Measurements from ENCODE around the gene HNRNPR. TPM values are rescaled to one million over a fixed set of nuclear protein-coding genes. Genes with fewer than 3 reads are reported as not detected.

Gene HNRNPR
- total RNA-seq, 1 experiment from 2014 or later = 194 TPM

GRCh38 chr1:23283667-23284602 lies 60.1 kb downstream of the HNRNPR start:
- no TSS peak for BruUV-seq (replicated peaks)
- ChIA-PET RAD21 (ENCODE audit: low non-redundant PET in 1 of 2, low total read pairs in 2 of 2, uncharacterized antibody in 2 of 2, unreplicated experiment in 2 of 2) (no interaction called here), POLR2A (no interaction called here), CTCF (no interaction called here)
- TF ChIP-seq MAX (IDR thresholded peaks at IDR 0.05) (no peak), SP1 (IDR thresholded peaks at IDR 0.05; ENCODE audit: low read depth) (no peak), EGR1 (IDR thresholded peaks at IDR 0.05; ENCODE audit: low read depth) (no peak), REST (IDR thresholded peaks at IDR 0.05; ENCODE audit: low read depth) (no peak), CEBPB (IDR thresholded peaks at IDR 0.05; ENCODE audit: low read depth) (no peak)
- TF ChIP-seq, protein P1, sequence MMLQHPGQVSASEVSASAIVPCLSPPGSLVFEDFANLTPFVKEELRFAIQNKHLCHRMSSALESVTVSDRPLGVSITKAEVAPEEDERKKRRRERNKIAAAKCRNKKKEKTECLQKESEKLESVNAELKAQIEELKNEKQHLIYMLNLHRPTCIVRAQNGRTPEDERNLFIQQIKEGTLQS (IDR thresholded peaks at IDR 0.05) = no peak
- H2AFZ ChIP-seq (ENCODE audit: low read depth, low read length, poor library complexity, severe bottlenecking) = no peak overlapping the region
- peak overlapping the region; percentile 17; the same call in 1 of the 2 replicates for H3K4me2 ChIP-seq (ENCODE audit: low read length)
- DNase-seq (ENCODE audit: low read depth, low spot score) (no peak), ATAC-seq (no peak)
- 0 out of 2 replicates have a peak, but pooled peaks cover 4% of the 10 kb centered on the region for H4K20me1 ChIP-seq (ENCODE audit: insufficient read depth)
- no peak overlapping the region for H3K4me3 ChIP-seq (replicated peaks in 1 of 2; ENCODE audit: low read depth in 1 of 2, low read length in 2 of 2)
- H3K4me1 ChIP-seq (ENCODE audit: control insufficient read depth in 1 of 2, insufficient read depth in 2 of 2, low read length in 2 of 2) = peaks cover 10 to 17% of the 10 kb centered on the region in 2 experiments; a peak in 3 of 4 replicates
- peaks cover 28 to 44% of the 10 kb centered on the region in 2 experiments for H3K36me3 ChIP-seq (ENCODE audit: control insufficient read depth in 1 of 2, insufficient read depth in 2 of 2, low read length in 2 of 2)
- no peak overlapping the region; the same call in 1 of the 2 replicates for H3K27ac ChIP-seq (ENCODE audit: low read depth, low read length)
- no peaks in the 10 kb centered on the region for H3K9me2 ChIP-seq (ENCODE audit: insufficient read depth)
- H3K9me3 ChIP-seq (ENCODE audit: control insufficient read depth in 1 of 2, insufficient read depth in 1 of 2, low read depth in 1 of 2, low read length in 2 of 2) = no peaks in the 10 kb centered on the region
- H3K9ac ChIP-seq (ENCODE audit: low read length) = no peak overlapping the region
- no peaks in the 10 kb centered on the region for H3K27me3 ChIP-seq (ENCODE audit: insufficient read depth, low read length)
- no peaks in the 10 kb centered on the region for H3K79me2 ChIP-seq (ENCODE audit: insufficient read depth, low read length)
- intact Hi-C loops (cut with micrococcal nuclease) = no loop called here
